Measurements from ENCODE around the gene RPTOR. TPM values are rescaled to one million over a fixed set of nuclear protein-coding genes. Genes with fewer than 3 reads are reported as not detected.

RPTOR gene
- total RNA-seq, 1 experiment from 2014 or later = 25.1 TPM

DNA sequence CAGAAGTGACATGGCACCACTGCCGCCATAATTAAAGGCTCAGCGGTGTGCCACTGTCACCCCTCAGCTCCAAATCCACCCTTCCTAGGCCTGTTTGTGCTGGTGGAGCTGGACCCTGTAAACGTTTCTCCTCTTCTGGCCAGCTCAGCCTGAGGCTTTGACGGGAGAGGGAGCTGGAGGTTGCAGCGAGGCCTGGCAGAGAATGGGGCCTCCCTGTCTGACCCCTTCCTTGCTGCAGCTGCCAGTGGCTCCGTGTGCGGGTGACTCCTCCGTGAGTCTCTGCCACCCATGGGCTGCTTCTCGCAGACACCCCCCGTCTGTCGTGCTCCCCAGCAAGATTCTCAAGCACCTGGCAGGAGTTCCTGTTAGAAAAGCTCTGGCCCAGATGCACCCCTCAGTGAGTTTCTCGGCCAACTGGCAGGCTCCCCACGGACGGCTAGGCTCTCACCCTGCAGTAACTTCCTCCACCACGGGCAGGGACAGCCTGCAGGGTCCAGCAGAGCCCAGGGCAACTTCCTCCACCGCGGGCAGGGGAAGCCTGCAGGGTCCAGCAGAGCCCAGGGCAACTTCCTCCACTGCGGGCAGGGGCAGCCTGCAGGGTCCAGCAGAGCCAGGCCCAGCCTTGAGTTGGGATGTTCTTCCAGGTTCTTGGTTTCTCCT lies 442.3 kb downstream of the RPTOR start:
- WGBS (ENCODE audit: extremely low coverage, insufficient read length, low lambda C conversion rate) = no CpG with 5 or more reads among the region's 18 CpGs
- no peak overlapping the region for H2AFZ ChIP-seq (ENCODE audit: low read length)

More for the DNA sequence above, 442.3 kb downstream of the RPTOR start:
- Histone ChIP-seq H3K9ac (ENCODE audit: extremely low read depth, insufficient read length, low read length) (no peak overlapping the region), H3K23ac (ENCODE audit: insufficient read length, low read depth, low read length) (no peak overlapping the region), H3K4me1 (ENCODE audit: insufficient read depth, low read length) (no peaks in the 10 kb centered on the region), H4K20me1 (ENCODE audit: control insufficient read depth, insufficient read depth, insufficient read length) (no peaks in the 10 kb centered on the region), H3K14ac (ENCODE audit: insufficient read depth, low read length) (no peak overlapping the region), H3K4ac (ENCODE audit: low read depth, low read length) (no peak overlapping the region), H3K9me3 (ENCODE audit: control insufficient read depth, low read depth, low read length) (no peaks in the 10 kb centered on the region), H3K27ac (ENCODE audit: insufficient read length, low read depth, low read length) (no peak overlapping the region), H2BK5ac (ENCODE audit: insufficient read length, low read length) (no peak overlapping the region), H3K79me2 (ENCODE audit: insufficient read depth, low read length) (no peaks in the 10 kb centered on the region), H2AK5ac (ENCODE audit: insufficient read length, low read length) (no peak overlapping the region), H3K27me3 (ENCODE audit: insufficient read depth, low read length) (no peaks in the 10 kb centered on the region), H3K4me2 (ENCODE audit: insufficient read depth, insufficient read length, low read length) (no peak overlapping the region), H2BK12ac (ENCODE audit: insufficient read length, low read depth, low read length) (no peak overlapping the region), H4K5ac (ENCODE audit: insufficient read length, low read depth, low read length) (no peak overlapping the region), H3K56ac (ENCODE audit: insufficient read length, low read depth, low read length) (no peak overlapping the region), H2BK15ac (ENCODE audit: low read depth, low read length) (no peak overlapping the region), H4K8ac (replicated peaks; ENCODE audit: insufficient read length, low read depth, low read length) (no peak overlapping the region), H2BK120ac (ENCODE audit: low read depth, low read length, poor library complexity, severe bottlenecking) (no peak overlapping the region), H3K79me1 (ENCODE audit: insufficient read depth, low read depth, low read length, poor library complexity, severe bottlenecking) (no peaks in the 10 kb centered on the region), H3K18ac (ENCODE audit: insufficient read length, low read depth, low read length) (no peak overlapping the region), H2BK20ac (ENCODE audit: low read depth, low read length, poor library complexity, severe bottlenecking) (no peak overlapping the region), H3T11ph (ENCODE audit: low read length) (no peak overlapping the region), H4K91ac (ENCODE audit: insufficient read length, low read depth, low read length) (no peak overlapping the region), H3K23me2 (ENCODE audit: insufficient read length, low read depth, low read length, poor library complexity, severe bottlenecking) (peaks cover 4% of the 10 kb centered on the region)
- Mint-ChIP-seq H3K27ac (no peak overlapping the region; a peak in 1 of 7 replicates), H3K36me3 (ENCODE audit: insufficient read depth in 1 of 3, low read depth in 3 of 3) (no peaks in the 10 kb centered on the region; a peak in 1 of 7 replicates), H3K4me1 (peaks cover 6 to 14% of the 10 kb centered on the region in 2 experiments), H3K27me3 (ENCODE audit: low read depth) (peaks cover 53% of the 10 kb centered on the region), H3K4me3 (no peak overlapping the region), H3K9me3 (no peaks in the 10 kb centered on the region)
- DNase-seq = no peak
- TF ChIP-seq, protein P1, sequence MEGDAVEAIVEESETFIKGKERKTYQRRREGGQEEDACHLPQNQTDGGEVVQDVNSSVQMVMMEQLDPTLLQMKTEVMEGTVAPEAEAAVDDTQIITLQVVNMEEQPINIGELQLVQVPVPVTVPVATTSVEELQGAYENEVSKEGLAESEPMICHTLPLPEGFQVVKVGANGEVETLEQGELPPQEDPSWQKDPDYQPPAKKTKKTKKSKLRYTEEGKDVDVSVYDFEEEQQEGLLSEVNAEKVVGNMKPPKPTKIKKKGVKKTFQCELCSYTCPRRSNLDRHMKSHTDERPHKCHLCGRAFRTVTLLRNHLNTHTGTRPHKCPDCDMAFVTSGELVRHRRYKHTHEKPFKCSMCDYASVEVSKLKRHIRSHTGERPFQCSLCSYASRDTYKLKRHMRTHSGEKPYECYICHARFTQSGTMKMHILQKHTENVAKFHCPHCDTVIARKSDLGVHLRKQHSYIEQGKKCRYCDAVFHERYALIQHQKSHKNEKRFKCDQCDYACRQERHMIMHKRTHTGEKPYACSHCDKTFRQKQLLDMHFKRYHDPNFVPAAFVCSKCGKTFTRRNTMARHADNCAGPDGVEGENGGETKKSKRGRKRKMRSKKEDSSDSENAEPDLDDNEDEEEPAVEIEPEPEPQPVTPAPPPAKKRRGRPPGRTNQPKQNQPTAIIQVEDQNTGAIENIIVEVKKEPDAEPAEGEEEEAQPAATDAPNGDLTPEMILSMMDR (conservative IDR thresholded peaks at IDR 0.05) = no peak

All from H9 (cell line).